Mononuclear cell (primary cell): ENCODE results near the gene ZNF816. TPM values are rescaled to one million over a fixed set of nuclear protein-coding genes. Genes with fewer than 3 reads are reported as not detected.
A peak's percentile ranks its signal among the peaks of the same experiment; 100 is the strongest.
"Not testable (repeated sequence)": the region's sequence is repeated elsewhere in the genome, so short reads cannot be mapped to it uniquely, and the experiment has no call there.

Experiments
- H3K27me3 ChIP-seq: 2 replicates; pipeline ENCODE4 v1.6.0; 2011; ENCODE audit warnings: low read length, control low read depth; ENCODE audit not compliant: insufficient read depth
- H3K4me1 ChIP-seq: 2 replicates; pipeline ENCODE4 v1.5.1; 2011; ENCODE audit warnings: mild to moderate bottlenecking, low read length, control low read depth; ENCODE audit not compliant: insufficient read depth
- H3K4me3 ChIP-seq: 2 replicates; pipeline ENCODE4 v1.5.1; 2011; ENCODE audit warnings: mild to moderate bottlenecking, low read length, moderate library complexity
- H3K9me3 ChIP-seq: 2 replicates; pipeline ENCODE4 v1.5.1; 2011; ENCODE audit warnings: low read depth, mild to moderate bottlenecking, control low read depth, low read length
- total RNA-seq: library from RNA; depleted of rRNA; stranded (reverse); fragments of >200 nt; gene quantifications from one replicate; pipeline ENCODE4 v1.2.3, GENCODE V29; 2012

Gene ZNF816
- total RNA-seq, 1 donor: 11.0 TPM

GRCh38 chr19:52988506-52988905 lies 25.8 kb upstream of the ZNF816 start:
- H3K4me3 ChIP-seq: no peak overlapping the region
- peaks cover 5% of the 10 kb centered on the region for H3K27me3 ChIP-seq
- peaks cover 15% of the 10 kb centered on the region for H3K9me3 ChIP-seq
- peaks cover 10% of the 10 kb centered on the region for H3K4me1 ChIP-seq

- no peaks in the 10 kb centered on the region for H3K27me3 ChIP-seq
- H3K4me3 ChIP-seq: no peak overlapping the region
- no peaks in the 10 kb centered on the region for H3K4me1 ChIP-seq
- H3K9me3 ChIP-seq: peaks cover 15% of the 10 kb centered on the region
These were observed 24.5 kb upstream of the ZNF816 start for GRCh38 chr19:52987221-52987620.

GRCh38 chr19:52983167-52983566 lies 20.5 kb upstream of the ZNF816 start:
- peaks cover 15% of the 10 kb centered on the region for H3K9me3 ChIP-seq
- H3K4me3 ChIP-seq, H3K4me1 ChIP-seq, H3K27me3 ChIP-seq: not testable (repeated sequence)

GRCh38 chr19:52981329-52981728 lies 18.6 kb upstream of the ZNF816 start:
- Histone ChIP-seq H3K4me1 (no peaks in the 10 kb centered on the region), H3K27me3 (no peaks in the 10 kb centered on the region), H3K9me3 (peaks cover 15% of the 10 kb centered on the region), H3K4me3 (no peak overlapping the region)

- no peak overlapping the region for H3K4me3 ChIP-seq
- no peaks in the 10 kb centered on the region for H3K27me3 ChIP-seq
- peaks cover 8% of the 10 kb centered on the region for H3K4me1 ChIP-seq
- peaks cover 30% of the 10 kb centered on the region for H3K9me3 ChIP-seq
These were observed 5.1 kb upstream of the ZNF816 start for GRCh38 chr19:52967772-52968171.

GRCh38 chr19:52963247-52963618 lies 552 bp upstream of the ZNF816 start:
- H3K4me3 ChIP-seq: peak overlapping the region; percentile 81
- H3K4me1 ChIP-seq: peaks cover 20% of the 10 kb centered on the region
- H3K9me3 ChIP-seq: peaks cover 21% of the 10 kb centered on the region
- H3K27me3 ChIP-seq: no peaks in the 10 kb centered on the region

- H3K4me3 ChIP-seq: peak overlapping the region; percentile 81
- peaks cover 20% of the 10 kb centered on the region for H3K4me1 ChIP-seq
- H3K27me3 ChIP-seq: no peaks in the 10 kb centered on the region
- peaks cover 20% of the 10 kb centered on the region for H3K9me3 ChIP-seq
These were observed 700 bp downstream of the ZNF816 start for GRCh38 chr19:52961981-52962380.

GRCh38 chr19:52959613-52960295 lies 2.9 kb downstream of the ZNF816 start:
- peaks cover 38% of the 10 kb centered on the region for H3K9me3 ChIP-seq
- no peaks in the 10 kb centered on the region for H3K27me3 ChIP-seq

GRCh38 chr19:52957591-52957990 lies 5.1 kb downstream of the ZNF816 start:
- no peak overlapping the region for H3K4me3 ChIP-seq
- H3K27me3 ChIP-seq: no peaks in the 10 kb centered on the region
- H3K9me3 ChIP-seq: peaks cover 50% of the 10 kb centered on the region
- H3K4me1 ChIP-seq: peaks cover 11% of the 10 kb centered on the region

More at GRCh38 chr19:52959613-52960295, 2.9 kb downstream of the ZNF816 start:
- peaks cover 20% of the 10 kb centered on the region for H3K4me1 ChIP-seq
- H3K4me3 ChIP-seq: no peak overlapping the region

GRCh38 chr19:52956917-52957316 lies 5.8 kb downstream of the ZNF816 start:
- Histone ChIP-seq H3K4me3 (no peak overlapping the region), H3K4me1 (peaks cover 6% of the 10 kb centered on the region), H3K27me3 (no peaks in the 10 kb centered on the region), H3K9me3 (peaks cover 57% of the 10 kb centered on the region)

- Histone ChIP-seq H3K4me3 (no peak overlapping the region), H3K27me3 (no peaks in the 10 kb centered on the region), H3K4me1 (no peaks in the 10 kb centered on the region), H3K9me3 (peaks cover 53% of the 10 kb centered on the region)
These were observed 13.3 kb downstream of the ZNF816 start for GRCh38 chr19:52949422-52949821.

- Histone ChIP-seq H3K27me3 (no peaks in the 10 kb centered on the region), H3K9me3 (peaks cover 48% of the 10 kb centered on the region), H3K4me3 (no peak overlapping the region), H3K4me1 (peaks cover 2% of the 10 kb centered on the region)
These were observed 14.5 kb downstream of the ZNF816 start for GRCh38 chr19:52948025-52948770.

- peaks cover 10% of the 10 kb centered on the region for H3K4me1 ChIP-seq
- H3K9me3 ChIP-seq: peaks cover 34% of the 10 kb centered on the region
- no peak overlapping the region for H3K4me3 ChIP-seq
- no peaks in the 10 kb centered on the region for H3K27me3 ChIP-seq
These were observed 16.1 kb downstream of the ZNF816 start for GRCh38 chr19:52946322-52947310.

GRCh38 chr19:52945652-52946321 lies 16.9 kb downstream of the ZNF816 start:
- H3K4me1 ChIP-seq: peaks cover 15% of the 10 kb centered on the region
- H3K9me3 ChIP-seq: peaks cover 26% of the 10 kb centered on the region
- no peak overlapping the region for H3K4me3 ChIP-seq

More at GRCh38 chr19:52945652-52946321, 16.9 kb downstream of the ZNF816 start:
- no peaks in the 10 kb centered on the region for H3K27me3 ChIP-seq
